NCI-H748 (cell line): ENCODE data around the gene PPP1R36.
"Not testable (repeated sequence)": the region's sequence is repeated elsewhere in the genome, so short reads cannot be mapped to it uniquely, and the experiment has no call there.

ENCODE experiments used
- DNase-seq: peaks from one replicate; lab custom pipeline; 2025; ENCODE audit not compliant: unreplicated experiment; lab: John Stamatoyannopoulos, UW

PPP1R36 gene

DNA sequence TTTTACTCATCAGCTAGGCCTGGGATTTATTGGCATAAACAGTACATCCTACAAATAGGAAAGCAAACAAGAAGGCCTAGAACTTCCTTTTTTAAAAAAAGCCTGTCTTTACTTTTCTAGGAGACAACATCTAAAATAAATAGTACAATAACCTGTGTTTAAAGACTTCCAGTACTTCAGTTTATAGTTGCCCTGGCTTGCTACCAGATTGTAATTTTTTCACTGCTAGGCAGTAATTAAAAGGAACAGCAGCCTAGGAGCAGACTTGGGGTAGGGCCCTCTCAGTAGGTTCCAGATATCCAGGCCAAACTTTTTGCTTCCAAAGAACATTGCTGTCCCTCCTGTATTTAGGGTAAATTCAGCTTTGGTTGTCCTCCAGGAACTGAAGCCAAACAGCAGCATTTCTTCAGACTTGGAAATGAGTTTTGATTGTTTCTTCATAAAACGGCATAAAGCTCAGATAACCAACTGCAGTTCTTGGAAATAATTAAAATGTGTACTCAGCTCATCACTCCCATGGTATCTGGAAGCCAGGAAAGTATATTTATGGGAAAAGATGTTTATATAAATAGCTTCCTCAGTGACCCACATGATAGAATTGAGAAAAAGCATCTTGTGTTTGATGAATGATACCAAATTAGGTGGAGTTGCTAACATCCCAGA, 61.7 kb downstream of the PPP1R36 start:
- no peak for DNase-seq

DNA sequence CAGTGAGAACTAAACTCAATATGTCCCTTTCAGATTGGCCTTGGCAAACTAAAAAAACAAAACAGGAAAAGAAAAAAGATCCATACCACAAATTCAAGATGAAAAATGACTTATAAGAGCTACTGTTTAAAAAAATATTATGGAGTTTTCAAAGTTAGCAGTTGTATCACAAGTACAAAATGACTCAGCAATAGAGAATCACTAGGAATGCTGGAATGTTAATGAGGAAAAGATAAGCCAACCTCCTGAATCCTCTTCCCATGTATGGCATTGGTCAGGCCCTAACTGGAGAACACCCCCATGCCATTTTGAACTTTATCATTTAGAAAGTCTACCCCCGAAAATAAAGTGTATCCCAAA, 62.2 kb downstream of the PPP1R36 start:
- DNase-seq, result no peak

DNA sequence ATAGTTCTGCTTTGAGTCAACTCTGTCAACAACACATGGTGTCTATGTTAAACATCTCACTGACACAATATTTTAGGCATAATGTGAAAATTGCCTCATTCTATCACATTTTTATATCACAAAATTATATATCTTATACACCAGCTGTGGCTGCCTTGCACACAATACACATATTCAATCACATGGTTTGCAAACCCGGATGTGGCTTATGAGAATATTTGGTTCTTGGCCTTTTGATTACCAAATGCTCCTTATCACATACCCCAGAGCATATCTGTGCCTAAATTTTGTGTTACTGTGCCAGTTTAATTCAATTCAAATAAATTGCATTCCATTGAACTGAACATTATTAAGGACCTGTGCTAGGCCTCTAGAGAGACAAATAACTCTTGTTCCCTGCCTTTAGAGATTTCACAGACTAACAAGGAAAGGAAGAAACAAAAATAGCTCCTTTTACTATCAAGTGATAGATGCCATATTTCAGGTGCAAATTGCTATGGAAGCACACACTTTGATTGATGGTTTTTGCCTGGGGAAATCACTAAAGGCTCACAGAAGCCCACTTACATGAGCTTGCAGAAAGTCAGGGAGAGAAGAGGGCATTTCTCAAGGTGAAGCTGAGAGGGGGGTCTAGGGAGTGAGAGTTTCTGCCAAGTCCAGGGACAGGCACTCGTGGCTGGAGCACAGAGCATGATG, 63.4 kb downstream of the PPP1R36 start:
- DNase-seq, result no peak

DNA sequence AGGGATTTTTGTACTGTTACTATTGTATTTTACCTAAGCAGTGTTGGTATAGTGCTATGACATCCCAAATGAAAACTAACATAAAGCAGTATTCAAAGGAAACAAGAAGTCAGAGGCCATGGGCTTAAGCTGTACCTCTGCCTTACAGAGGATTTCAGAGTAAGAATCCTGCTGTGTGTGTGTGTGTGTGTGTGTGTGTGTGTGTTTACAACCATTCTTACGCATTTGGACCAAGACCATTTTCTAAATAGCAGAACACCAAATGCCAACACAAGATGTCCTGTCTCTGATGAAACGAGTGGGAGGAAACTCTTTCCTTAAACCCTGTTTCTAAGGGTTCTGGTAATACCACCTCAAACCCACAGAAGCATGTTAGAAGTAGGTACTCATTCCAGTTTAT, 64.4 kb downstream of the PPP1R36 start:
- DNase-seq, result no peak

DNA sequence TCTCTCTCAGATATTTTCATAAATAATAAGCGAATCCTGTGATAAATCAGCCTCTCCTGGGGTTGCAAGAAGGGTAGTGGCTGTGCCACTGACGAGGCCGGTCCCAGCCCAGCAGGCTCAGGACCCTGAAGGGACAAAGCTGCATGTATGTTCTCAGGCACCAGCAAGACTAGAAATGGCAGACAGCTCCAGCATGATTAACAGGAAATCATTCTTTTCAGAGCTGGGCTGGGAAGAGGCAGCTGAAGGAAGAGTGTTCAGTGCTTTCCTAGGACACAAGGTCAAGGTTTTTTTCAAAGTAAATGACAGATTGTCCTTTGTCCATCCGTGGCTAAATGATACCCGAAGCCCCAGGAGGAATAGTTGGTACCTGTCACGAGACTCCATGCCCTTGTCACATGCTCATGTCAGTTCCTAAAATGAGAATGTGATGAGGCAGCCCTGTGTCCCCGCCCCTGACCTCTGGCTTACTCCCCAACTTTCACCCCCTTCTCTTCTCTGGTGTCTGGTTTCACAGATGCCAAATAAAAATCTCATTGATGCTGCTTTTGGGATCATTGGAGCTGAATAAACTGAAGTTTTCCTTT, 65.1 kb downstream of the PPP1R36 start:
- no peak for DNase-seq

DNA sequence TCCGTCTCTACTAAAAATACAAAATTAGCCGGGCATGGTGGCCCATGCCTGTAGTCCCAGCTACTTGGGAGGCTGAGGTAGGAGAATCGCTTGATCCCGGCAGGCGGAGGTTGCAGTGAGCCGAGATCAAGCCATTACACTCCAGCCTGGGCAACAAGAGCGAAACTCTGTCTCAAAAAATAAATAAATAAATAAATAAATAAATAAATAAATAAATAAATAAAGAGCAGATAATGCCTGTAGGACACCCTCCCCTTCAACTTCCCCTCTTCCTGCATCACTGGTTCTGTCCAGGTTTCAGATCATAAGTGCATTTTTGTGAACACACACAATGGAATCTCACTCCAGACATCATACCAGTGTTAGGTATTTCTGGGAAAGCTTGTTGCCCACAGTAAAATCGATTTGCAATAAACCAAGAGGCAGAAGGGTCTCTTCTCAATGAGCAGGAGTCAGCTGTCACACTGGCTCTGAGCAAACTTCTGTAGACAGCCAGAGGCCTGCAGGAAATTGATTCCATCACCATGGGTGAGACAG, 68.2 kb downstream of the PPP1R36 start:
- not testable (repeated sequence) for DNase-seq

DNA sequence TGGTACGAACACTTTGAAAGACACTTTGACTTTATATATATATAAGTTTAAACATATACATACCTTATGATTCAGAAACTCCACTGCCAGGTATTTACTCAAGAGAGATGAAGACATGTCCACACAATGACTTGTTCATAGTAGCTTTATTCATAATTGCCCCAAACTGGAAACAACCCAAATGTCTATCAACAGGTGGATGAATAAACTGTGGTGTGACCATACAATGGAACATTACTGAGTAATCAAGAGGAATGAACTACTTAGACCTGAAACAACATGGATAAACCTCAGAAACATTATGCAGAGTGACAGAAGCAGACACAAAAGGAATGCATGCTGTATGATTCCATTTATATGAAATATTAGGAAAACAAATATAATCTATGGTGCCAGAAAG, 71.1 kb downstream of the PPP1R36 start:
- no peak for DNase-seq

DNA sequence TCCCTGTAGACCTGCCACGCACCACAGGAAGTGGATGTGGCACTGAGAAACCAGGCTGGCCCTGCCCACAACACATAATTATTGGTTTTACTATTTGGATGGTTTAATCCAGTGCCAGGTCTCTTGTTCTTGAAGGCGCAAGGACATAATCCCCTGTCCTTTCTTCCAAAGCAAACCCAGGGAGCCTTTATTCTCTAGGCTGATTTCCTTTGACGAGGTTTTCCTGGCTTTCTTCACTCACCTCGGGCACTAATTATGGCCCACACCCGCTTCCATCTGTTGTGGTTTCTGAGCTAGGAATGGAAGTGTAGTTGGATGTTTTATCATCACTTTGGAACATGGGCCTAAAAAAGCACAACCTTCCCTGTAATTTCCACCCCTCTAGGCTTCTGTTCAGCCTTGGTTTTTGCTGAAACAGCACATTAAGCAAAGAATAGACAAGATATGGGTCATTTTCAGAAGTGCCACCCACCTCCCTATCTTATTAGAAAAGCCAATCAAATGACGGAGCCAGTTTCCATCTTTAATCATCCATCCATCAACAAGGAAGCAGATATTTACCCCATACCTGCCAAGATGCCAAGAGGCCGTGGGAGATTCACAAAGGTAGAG, 73.9 kb downstream of the PPP1R36 start:
- no peak for DNase-seq

DNA sequence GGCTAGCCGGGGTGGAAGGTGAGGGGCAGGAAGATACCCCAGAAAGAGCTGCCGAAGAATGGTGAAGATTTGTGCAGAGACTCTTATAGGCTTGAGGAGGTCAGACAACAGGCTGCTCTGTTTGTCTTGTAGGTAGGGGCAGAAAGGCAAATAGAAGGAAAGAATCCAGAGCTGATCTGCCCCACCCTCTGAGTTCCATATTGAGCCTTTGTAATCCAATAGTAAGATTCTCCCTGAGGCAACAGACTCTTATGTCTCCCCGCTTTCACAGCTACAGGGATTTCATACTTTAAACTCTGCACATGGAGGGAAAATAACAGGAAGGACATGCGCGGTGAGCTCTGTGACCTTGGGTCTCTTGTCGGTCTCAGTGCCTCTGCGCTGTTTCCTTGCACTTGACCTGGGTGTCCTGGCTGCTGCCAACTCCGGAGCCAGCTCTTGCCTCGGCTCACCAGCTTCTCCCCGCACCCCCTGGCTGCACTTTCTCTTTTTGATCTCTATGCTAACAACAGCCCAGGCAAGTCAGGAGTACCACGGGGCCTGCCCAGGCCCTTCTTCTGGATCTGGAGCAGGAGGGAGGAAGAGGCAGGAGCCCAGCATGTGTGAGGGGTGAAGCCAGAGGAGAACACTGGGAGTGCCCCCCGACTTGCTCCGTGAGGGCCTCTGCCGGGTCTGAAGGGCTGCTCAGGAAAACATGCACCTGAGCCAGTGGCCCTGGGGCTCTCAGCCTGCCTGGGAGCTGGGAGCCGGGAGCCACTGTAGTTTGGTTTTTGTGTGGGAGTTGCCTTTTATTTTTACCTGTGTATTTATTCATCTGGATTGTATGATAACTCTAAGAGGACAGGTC, 75.8 kb downstream of the PPP1R36 start:
- DNase-seq, result no peak

DNA sequence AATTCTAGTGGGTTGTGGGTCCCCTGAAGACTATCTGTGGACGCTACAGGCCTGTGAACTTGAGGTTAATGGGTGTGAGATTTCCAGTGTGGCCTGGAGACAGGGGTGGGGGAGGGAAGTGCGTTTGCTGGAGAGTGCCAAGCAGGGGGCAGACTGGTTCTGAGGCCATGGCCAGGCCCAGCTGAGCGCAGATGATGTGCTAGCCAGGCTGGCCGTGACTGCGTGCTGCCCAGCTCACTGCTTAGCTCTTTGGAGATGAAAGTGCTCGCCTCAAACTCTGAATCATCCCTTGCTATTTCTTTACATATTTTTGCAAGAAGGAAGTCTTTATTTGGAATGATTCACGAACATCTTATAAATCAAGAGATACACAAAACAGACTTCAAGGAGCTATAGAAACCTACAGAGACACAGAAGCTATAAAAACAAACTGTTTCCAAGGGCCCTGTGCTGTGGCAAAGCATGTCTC, 79.2 kb downstream of the PPP1R36 start:
- DNase-seq, result no peak

DNA sequence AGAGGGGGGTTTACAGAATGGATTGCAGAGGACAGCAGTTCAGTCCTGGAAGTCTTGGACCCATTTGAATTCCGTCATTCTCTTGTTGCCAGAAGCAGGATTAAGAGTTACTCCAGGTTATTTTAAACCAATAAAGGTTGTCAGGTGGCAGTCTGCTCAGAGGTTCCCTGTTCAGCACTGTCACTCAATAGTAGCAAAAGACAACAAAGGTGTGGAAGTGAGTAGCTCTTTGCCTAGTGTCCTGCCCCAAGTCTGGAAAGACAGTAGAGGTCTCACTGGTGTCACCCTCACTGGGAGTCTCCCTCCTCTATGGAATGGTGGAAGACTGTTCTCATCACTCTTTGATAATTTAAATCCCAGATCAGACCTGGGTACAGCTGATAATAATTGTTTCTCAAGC, 81.0 kb downstream of the PPP1R36 start:
- DNase-seq, result no peak

DNA sequence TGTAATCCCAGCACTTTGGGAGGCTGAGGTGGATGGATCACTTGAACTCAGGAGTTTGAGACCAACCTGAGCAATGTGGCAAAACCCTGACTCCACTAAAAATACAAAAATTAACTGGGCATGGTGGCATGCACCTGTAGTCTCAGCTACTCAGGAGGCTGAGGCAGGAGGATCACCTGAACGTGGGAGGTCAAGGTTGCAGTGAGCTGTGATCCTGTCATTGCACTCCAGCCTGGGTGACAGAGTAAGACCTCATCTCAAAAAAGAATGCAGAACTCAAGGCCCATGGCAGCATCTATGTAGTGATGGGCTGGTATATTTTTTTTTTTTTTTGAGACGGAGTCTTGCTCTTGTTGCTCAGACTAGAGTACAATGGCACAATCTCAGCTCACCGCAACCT, 81.5 kb downstream of the PPP1R36 start:
- DNase-seq, result not testable (repeated sequence)

DNA sequence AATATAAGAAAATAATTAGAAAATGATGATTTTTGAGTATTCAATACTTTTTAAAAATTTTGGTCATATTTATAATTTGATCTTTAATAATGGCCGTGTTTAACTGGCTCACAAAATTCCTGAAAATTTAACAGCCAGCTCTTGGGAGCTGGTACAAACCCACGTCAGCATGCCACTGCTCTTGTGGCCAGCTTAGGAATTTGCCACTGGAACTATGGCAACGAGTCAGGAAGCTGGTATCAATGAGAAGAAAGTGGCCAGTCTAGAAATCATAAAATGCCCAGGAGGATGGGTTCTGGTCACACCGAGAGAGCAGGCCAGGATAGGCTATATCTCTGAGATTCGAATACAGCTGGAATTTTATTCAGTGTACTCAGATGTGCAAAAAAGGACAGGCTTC, 82.3 kb downstream of the PPP1R36 start:
- DNase-seq, result no peak

DNA sequence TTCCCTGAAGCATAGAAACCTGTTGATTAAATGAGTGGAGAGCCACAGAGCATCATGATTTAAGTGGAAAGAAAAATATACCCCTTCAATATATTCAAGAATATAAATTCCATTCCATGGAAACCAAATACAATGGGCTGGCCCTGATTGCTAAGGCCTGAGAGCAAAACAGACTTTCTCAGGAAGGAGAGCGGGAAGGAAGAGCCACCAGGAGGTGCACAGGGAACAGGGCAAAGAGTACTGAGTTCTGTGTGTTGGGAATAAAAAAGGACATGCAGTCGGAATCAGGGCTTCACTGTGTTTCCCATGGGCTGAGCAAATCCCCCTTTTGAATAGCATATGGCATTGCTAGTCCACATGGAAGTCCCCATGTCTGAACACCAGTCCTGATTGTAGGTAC, 84.8 kb downstream of the PPP1R36 start:
- no peak for DNase-seq

DNA sequence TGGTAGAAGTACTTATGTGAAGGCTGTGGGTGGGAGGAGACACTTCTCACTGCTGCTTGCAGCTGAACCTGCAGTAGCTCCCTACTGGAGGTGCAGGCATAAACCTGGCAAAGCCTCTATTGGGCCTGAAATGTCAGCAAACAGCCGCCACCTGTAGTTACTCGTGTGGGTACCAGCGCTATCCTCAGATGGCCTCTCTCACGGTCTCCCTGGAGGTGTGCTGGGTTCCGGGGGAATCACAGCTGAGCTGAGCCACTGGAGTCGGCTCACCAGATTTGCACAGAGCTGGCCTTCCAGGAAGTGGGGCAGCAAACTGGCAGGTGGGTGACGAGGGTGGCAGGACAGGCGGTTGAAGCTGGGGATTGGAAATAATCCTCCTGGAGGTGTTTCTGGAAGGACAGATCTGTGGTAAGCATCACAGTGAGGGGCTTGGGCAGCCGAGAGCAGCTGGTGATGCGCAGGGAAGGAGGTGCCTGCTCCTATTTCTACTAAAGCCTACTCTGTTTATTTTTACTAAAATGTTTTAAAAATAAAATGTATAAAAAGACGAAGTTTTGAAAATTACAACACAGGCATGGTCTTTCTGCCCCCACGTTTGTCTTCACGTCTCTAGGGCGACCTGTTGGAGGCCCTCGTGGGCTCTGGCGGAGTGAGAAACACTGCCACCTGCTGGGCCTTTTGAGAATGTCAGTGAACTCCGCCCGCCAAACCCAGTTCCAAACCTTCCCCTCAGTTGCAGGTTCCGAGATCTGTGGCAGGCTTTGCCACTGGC, 86.6 kb downstream of the PPP1R36 start:
- DNase-seq, result peak; percentile 61

DNA sequence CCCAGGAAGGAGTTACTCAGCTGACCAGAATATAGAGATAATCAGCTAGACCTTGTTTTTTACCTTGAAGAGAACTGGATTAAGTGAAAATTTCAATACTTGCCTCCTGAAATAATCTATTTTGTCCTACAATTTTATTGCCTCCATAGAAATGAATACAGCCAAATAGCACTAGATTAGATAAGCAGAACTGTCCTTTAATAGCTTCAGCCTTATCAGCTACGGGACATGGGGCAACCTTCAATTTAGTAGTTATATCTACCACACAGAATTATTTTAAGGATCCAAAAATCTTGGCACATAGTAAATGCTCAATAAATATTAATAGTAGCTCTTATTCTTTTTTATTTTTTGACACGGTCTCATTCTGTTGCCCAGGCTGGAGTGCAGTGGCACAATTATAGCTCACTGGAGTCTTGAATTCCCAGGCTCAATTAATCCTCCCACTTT, 87.2 kb downstream of the PPP1R36 start:
- no peak for DNase-seq

DNA sequence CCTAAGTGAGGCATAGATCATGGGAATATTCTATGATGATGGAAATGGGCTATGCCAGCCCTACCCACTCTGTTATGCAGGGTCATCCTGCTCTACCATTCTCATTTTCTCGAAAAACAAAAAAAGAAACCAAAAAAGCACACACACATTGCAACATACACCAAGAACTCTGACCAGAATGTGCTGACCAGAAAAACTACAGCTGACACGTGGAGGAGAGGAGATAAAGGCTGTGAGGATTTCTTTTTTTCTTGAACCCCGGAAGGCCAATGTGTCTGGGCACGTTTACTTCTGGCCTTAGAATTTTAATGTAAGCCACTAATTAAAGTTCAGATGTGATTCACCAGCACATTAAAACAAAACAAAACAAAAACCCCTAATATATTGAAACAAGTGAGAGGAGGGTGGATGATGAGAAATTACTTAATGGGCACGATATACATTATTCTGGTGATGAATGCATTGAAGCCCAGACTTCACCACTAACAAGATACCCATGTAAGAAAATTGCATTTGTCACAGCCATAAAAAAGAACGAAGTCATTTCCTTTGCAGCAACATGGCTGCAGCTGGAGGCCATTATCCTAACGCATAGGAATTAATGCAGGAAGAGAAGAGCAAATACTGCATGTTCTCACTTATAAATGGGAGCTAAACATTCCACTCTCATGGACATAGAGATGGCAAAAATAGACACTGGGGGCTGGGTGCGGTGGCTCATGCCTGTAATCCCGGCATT, 88.1 kb downstream of the PPP1R36 start:
- no peak for DNase-seq

DNA sequence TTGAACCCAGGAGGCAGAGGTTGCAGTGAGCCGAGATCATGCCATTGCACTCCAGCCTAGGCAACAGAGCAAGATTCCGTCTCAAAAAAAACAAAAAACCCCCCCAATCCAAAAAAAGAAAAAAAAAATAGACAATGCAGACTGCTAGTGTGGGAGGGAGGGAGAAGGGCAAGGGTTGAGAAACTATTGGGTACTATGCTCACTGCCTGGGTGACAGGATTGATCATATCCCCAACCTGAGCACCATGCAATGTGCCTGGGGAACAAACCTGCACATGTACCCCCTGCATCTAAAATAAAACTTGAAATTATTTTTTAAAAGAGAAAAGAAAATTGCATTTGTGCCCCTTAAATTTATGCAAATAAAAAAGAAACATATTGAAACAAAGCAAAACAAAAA, 88.9 kb downstream of the PPP1R36 start:
- DNase-seq, result no peak
